ENCODE results near the gene SMAD9.

- TF ChIP-seq CTCF (conservative IDR thresholded peaks at IDR 0.05; ENCODE audit: low read depth, low read length) = no peak
- no peak for TF ChIP-seq EZH2 (IDR thresholded peaks at IDR 0.05; ENCODE audit: low read length, unreplicated experiment)
- TF ChIP-seq EZH2phosphoT487 (IDR thresholded peaks at IDR 0.05; ENCODE audit: borderline replicate concordance, low read length) = no peak
Observed at GRCh38 chr13:36925603-36926002, 5.6 kb upstream of the SMAD9 start.
